Neural crest cell (in vitro differentiated cells): ENCODE measurements around the gene SFTPB. TPM values are rescaled to one million over a fixed set of nuclear protein-coding genes. Genes with fewer than 3 reads are reported as not detected.

Source experiments
- DNase-seq: peaks from one replicate; pipeline ENCODE4 v3.0.0; 2021; ENCODE audit warnings: low read depth, mixed read lengths, low spot score
- H3K27ac Mint-ChIP-seq: one replicate; pipeline ENCODE4 v1.8.0; 2021; ENCODE audit warnings: mild to moderate bottlenecking, mixed read lengths; ENCODE audit not compliant: unreplicated experiment
- H3K27me3 Mint-ChIP-seq: 2 replicates; pipeline ENCODE4 v1.8.0; 2021; ENCODE audit warnings: low read depth, mild to moderate bottlenecking, mixed read lengths
- H3K36me3 Mint-ChIP-seq: 2 replicates; pipeline ENCODE4 v1.8.0; 2021; ENCODE audit warnings: low read depth, mild to moderate bottlenecking, mixed read lengths
- H3K4me1 Mint-ChIP-seq: 2 replicates; pipeline ENCODE4 v1.8.0; 2021; ENCODE audit warnings: mixed read lengths
- H3K4me3 Mint-ChIP-seq: one replicate; pipeline ENCODE4 v1.8.0; 2021; ENCODE audit warnings: mild to moderate bottlenecking, mixed read lengths
- H3K9me3 Mint-ChIP-seq: 2 replicates; pipeline ENCODE4 v1.8.0; 2021; ENCODE audit warnings: mixed read lengths
- CTCF ChIP-seq: fragments of 200-600 bp; sonication (generic); conservative IDR thresholded peaks from 2 replicates; pipeline ENCODE4 v1.5.0; 2021; ENCODE audit warnings: antibody characterized with exemption, mild to moderate bottlenecking
- total RNA-seq: library from RNA; stranded (reverse); gene quantifications from 2 replicates; pipeline ENCODE4 v1.2.1, GENCODE V29; 2021

The SFTPB gene
- total RNA-seq, 1 donor from 2014 or later: not detected

GRCh38 chr2:85667561-85668008, 414 bp downstream of the SFTPB start:
- no peaks in the 10 kb centered on the region for H3K9me3 Mint-ChIP-seq
- DNase-seq: no peak
- no peak overlapping the region for H3K4me3 Mint-ChIP-seq
- no peaks in the 10 kb centered on the region for H3K27me3 Mint-ChIP-seq
- TF ChIP-seq CTCF: no peak
- no peaks in the 10 kb centered on the region for H3K36me3 Mint-ChIP-seq
- H3K4me1 Mint-ChIP-seq: no peaks in the 10 kb centered on the region
- H3K27ac Mint-ChIP-seq: no peak overlapping the region

- no peak for DNase-seq
- H3K36me3 Mint-ChIP-seq: no peaks in the 10 kb centered on the region
These were observed 1.3 kb downstream of the SFTPB start for GRCh38 chr2:85666435-85667316.

GRCh38 chr2:85666016-85666415, 2.0 kb downstream of the SFTPB start:
- Mint-ChIP-seq H3K4me3 (no peak overlapping the region), H3K36me3 (no peaks in the 10 kb centered on the region), H3K27ac (peak overlapping the region; percentile 71), H3K27me3 (no peaks in the 10 kb centered on the region), H3K4me1 (no peaks in the 10 kb centered on the region), H3K9me3 (no peaks in the 10 kb centered on the region)
- no peak for DNase-seq
- no peak for TF ChIP-seq CTCF

More at GRCh38 chr2:85666435-85667316, 1.3 kb downstream of the SFTPB start:
- H3K27ac Mint-ChIP-seq: peak overlapping the region; percentile 71
- H3K4me3 Mint-ChIP-seq: no peak overlapping the region
- no peak for TF ChIP-seq CTCF
- H3K27me3 Mint-ChIP-seq: no peaks in the 10 kb centered on the region
- no peaks in the 10 kb centered on the region for H3K9me3 Mint-ChIP-seq
- H3K4me1 Mint-ChIP-seq: no peaks in the 10 kb centered on the region

- no peaks in the 10 kb centered on the region for H3K9me3 Mint-ChIP-seq
- no peak for TF ChIP-seq CTCF
- no peaks in the 10 kb centered on the region for H3K4me1 Mint-ChIP-seq
- no peak overlapping the region for H3K4me3 Mint-ChIP-seq
- H3K36me3 Mint-ChIP-seq: no peaks in the 10 kb centered on the region
- DNase-seq: no peak
- no peak overlapping the region for H3K27ac Mint-ChIP-seq
- H3K27me3 Mint-ChIP-seq: no peaks in the 10 kb centered on the region
These were observed 2.6 kb downstream of the SFTPB start for GRCh38 chr2:85665264-85665937.

- H3K27ac Mint-ChIP-seq: no peak overlapping the region
- TF ChIP-seq CTCF: no peak
These were observed 4.1 kb downstream of the SFTPB start for GRCh38 chr2:85663594-85664565.

More at GRCh38 chr2:85663594-85664565, 4.1 kb downstream of the SFTPB start:
- no peaks in the 10 kb centered on the region for H3K9me3 Mint-ChIP-seq
- H3K36me3 Mint-ChIP-seq: no peaks in the 10 kb centered on the region
- no peak overlapping the region for H3K4me3 Mint-ChIP-seq
- H3K27me3 Mint-ChIP-seq: no peaks in the 10 kb centered on the region
- H3K4me1 Mint-ChIP-seq: no peaks in the 10 kb centered on the region
- DNase-seq: no peak
